Measurements from ENCODE around the gene MICB.

Gene MICB

GRCh38 chr6:31558631-31559500 lies 60.9 kb downstream of the MICB start:
- Histone ChIP-seq H3K4me3 (ENCODE audit: low read length) (no peak overlapping the region), H3K36me3 (ENCODE audit: insufficient read depth, low read length) (peaks cover 56% of the 10 kb centered on the region), H3K4me1 (ENCODE audit: insufficient read depth, low read length) (no peaks in the 10 kb centered on the region), H2AFZ (ENCODE audit: low read depth, low read length) (no peak overlapping the region), H3K9me3 (ENCODE audit: low read length) (no peaks in the 10 kb centered on the region), H3K27me3 (ENCODE audit: insufficient read depth, low read length) (no peaks in the 10 kb centered on the region)

GRCh38 chr6:31559606-31559957 lies 61.6 kb downstream of the MICB start:
- Histone ChIP-seq H2AFZ (ENCODE audit: low read depth, low read length) (no peak overlapping the region), H3K4me1 (ENCODE audit: insufficient read depth, low read length) (no peaks in the 10 kb centered on the region), H3K36me3 (ENCODE audit: insufficient read depth, low read length) (peaks cover 51% of the 10 kb centered on the region), H3K4me3 (ENCODE audit: low read length) (no peak overlapping the region), H3K27me3 (ENCODE audit: insufficient read depth, low read length) (no peaks in the 10 kb centered on the region), H3K9me3 (ENCODE audit: low read length) (no peaks in the 10 kb centered on the region)

GRCh38 chr6:31559958-31560696 lies 62.2 kb downstream of the MICB start:
- no peak overlapping the region for H3K4me3 ChIP-seq (ENCODE audit: low read length)
- no peaks in the 10 kb centered on the region for H3K4me1 ChIP-seq (ENCODE audit: insufficient read depth, low read length)
- no peaks in the 10 kb centered on the region for H3K27me3 ChIP-seq (ENCODE audit: insufficient read depth, low read length)
- no peaks in the 10 kb centered on the region for H3K9me3 ChIP-seq (ENCODE audit: low read length)
- no peak overlapping the region for H2AFZ ChIP-seq (ENCODE audit: low read depth, low read length)
- peaks cover 48% of the 10 kb centered on the region for H3K36me3 ChIP-seq (ENCODE audit: insufficient read depth, low read length)

- Histone ChIP-seq H3K9me3 (ENCODE audit: low read length) (no peaks in the 10 kb centered on the region), H3K36me3 (ENCODE audit: insufficient read depth, low read length) (peaks cover 48% of the 10 kb centered on the region), H3K4me1 (ENCODE audit: insufficient read depth, low read length) (no peaks in the 10 kb centered on the region), H3K27me3 (ENCODE audit: insufficient read depth, low read length) (no peaks in the 10 kb centered on the region), H3K4me3 (ENCODE audit: low read length) (no peak overlapping the region), H2AFZ (ENCODE audit: low read depth, low read length) (no peak overlapping the region)
These were observed 62.7 kb downstream of the MICB start for GRCh38 chr6:31560697-31561058.

All from neuron (in vitro differentiated cells).